Hematopoietic multipotent progenitor cell (in vitro differentiated cells): ENCODE results near the gene GABARAPL1. TPM values are rescaled to one million over a fixed set of nuclear protein-coding genes. Genes with fewer than 3 reads are reported as not detected.
A peak's percentile ranks its signal among the peaks of the same experiment; 100 is the strongest.
"Not testable (repeated sequence)": the region's sequence is repeated elsewhere in the genome, so short reads cannot be mapped to it uniquely, and the experiment has no call there.

Source experiments
- DNase-seq, 3 donors: peaks; one replicate each; pipeline ENCODE4 v3.0.0-alpha.2; 2011 to 2015; ENCODE audit warnings: low read depth in 2 of 3, low spot score in 2 of 3
- total RNA-seq: library from RNA; depleted of rRNA; stranded (reverse); fragments of >200 nt; gene quantifications from one replicate; pipeline ENCODE4 v1.2.3, GENCODE V29; 2012

The GABARAPL1 gene
- total RNA-seq: 19.9 TPM

DNA sequence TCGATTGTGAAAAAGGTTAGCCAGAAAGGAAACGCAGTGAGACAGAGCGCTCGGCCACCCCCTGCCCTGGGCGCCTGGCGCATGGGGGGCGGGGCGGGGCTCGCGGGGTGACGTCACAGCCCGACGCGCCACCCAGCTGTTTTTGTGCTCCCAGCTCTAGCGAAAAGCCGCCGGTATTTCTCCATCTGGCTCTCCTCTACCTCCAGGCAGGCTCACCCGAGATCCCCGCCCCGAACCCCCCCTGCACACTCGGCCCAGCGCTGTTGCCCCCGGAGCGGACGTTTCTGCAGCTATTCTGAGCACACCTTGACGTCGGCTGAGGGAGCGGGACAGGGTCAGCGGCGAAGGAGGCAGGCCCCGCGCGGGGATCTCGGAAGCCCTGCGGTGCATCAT is at the start of gene GABARAPL1:
TSS of gene GABARAPL1 (plus strand) at position 139 of the 393 bp plus-strand sequence. CDS start at position 392, 253 bp downstream.
- DNase-seq: peak; percentile 72 to 87 (median 82)

DNA sequence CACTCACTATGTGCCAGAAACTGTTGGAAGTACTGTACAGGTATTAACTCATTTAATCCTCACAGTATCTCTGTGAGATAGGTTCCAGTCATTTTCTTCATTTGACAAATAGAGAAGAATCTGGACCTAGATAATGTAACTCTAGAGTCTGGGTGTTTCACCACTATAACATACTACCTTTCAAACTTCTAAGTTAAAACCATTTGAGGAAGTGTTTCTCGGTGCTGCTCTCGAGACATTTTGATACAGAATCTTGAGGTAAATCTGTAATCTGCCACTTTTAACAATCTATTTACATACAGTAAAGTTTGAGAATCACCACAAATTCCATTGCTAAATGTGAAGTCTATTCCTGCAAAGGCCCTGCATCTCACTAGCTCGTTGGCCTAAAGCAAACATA is 49.6 kb upstream of the GABARAPL1 start:
- DNase-seq: no peak

DNA sequence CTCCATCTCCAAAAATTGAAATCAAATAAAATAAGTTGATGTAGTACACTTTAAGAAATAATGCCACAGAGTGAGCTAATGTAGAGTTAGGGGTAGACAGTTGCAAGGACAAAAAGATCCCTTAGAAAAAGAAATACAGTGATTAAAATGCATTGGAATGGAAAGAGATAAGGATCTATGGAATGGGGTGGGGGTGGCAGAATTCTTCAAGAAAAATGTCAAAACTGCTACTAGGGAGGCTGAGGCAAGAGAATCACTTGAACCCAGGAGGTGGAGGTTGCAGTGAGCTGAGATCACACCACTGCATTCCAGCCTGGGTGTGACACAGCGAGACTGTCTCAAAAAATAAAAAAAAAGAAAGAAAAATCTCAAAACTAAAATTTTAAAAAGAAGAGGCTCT is 47.3 kb upstream of the GABARAPL1 start:
- no peak for DNase-seq

DNA sequence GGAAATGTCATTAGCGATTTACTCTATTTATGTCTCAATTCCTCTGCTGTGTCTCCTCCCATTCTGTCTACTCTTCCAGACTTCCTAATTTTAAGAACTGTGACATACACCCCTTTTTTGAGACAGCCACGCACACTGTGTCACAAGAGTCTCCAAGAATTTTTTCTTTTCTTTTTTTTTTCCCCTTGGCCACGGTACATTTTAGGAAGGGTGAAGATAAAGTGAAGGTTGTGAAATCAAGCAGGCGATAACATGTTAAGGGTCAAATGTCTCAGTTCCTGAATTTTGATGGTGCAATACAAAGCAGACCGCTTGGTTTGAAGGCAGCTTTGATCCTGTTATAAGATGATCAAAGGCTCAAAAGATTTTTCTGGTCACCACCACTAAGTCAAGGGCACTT is 45.1 kb upstream of the GABARAPL1 start:
- DNase-seq: no peak

DNA sequence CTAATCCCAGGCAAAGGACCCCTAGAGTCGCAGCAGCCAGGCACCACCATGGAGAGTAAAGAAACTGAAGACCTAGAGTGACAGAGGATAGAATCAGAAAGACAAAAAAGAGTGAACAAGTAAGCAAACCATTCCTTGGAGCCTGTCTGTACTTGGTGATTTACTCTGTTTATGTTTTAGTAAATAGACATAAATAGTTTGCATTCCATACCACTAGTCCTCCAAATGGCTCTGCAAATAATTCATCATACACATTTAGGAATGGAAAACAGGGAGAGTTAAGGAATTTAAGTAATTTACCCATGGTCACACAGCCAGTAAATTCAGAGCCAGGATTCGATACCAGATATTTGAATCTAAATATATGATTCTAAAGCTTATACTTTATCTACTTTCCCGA is 43.6 kb upstream of the GABARAPL1 start:
- no peak for DNase-seq

DNA sequence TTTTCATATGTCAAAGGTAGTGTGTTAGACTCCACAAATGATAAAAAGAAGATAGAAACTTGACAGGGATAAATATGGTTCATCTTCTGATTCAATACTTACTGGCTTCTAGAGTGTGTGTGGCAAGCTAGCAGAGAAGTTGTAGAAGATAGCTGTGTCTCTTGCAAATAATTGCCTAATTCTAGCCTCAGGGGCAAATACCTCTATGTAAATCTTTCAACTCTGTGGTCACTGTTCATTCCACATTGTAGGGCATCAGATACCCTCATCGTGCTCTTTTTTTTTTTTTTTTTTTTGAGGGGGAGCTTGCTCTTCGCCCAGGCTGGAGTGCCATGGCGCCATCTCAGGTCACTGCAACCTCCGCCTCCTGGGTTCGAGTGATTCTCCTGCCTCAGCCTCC is 42.5 kb upstream of the GABARAPL1 start:
- no peak for DNase-seq

DNA sequence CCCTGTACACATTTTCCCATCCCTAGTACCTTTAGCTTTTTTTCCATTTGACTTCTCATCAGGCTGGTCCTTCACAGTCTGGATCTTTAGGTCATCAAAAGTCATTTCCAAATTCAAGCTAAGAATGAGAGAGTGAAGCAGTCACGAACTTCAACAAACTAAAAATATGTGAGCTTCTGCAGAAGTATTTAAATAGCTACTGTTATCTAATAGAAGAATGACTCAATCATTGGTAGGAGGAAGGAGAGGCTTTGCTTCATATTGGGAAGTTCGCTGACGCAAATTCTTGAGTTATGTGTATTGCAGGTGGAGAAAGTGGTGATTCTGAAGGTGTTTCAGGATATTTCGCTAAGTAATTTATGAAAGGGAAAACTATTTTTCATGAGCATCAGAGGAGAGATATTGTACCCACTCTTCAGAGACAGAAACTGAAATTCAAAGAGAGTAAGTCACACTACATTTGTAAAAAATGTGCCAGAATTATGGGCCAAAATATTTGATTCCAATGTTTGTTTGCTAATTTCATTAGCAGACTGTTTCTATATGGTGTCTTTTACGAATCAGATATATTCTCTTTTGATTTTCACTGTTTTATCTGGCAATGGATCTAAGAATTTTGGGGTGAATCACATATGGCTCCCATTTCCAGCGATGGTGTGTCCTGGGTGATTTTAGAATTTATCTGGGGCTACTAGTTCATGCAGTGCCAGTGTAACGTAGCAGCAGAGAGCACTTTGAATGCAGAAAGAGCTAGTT is 40.5 kb upstream of the GABARAPL1 start, which contains the start of gene OLR1:
TSS of gene OLR1 (minus strand) at position 160 of the 756 bp plus-strand sequence. CDS start at position 105, 55 bp downstream.
- DNase-seq: no peak

DNA sequence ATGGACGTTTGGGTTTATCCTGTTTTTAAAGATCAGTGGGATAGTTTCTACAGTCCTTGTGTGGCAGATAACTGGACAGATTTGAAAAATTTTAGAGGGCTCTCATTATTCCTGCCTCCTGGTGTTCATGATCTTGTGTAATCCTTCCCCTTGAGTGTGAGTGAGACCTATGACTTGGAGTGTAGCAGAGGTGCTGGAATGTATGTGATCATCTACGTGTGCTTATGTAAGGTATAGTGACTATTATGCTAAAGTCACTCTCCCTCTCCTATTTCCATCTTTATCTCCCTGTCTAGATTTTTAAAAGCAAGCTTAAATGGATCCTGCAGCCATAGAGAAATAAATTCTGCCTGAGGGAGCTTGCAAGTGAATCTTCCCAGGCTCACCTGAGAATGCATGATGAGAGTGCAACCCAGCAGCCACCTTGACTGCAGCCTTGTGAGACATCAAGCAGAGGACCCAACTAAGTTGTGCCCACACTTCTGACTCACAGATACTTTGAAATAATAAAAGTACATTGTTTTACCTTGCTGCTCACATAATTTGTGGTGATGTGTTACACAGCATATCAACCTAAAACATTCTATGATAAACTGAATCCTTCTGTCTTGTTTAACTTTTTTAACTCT is 37.6 kb upstream of the GABARAPL1 start:
- no peak for DNase-seq

DNA sequence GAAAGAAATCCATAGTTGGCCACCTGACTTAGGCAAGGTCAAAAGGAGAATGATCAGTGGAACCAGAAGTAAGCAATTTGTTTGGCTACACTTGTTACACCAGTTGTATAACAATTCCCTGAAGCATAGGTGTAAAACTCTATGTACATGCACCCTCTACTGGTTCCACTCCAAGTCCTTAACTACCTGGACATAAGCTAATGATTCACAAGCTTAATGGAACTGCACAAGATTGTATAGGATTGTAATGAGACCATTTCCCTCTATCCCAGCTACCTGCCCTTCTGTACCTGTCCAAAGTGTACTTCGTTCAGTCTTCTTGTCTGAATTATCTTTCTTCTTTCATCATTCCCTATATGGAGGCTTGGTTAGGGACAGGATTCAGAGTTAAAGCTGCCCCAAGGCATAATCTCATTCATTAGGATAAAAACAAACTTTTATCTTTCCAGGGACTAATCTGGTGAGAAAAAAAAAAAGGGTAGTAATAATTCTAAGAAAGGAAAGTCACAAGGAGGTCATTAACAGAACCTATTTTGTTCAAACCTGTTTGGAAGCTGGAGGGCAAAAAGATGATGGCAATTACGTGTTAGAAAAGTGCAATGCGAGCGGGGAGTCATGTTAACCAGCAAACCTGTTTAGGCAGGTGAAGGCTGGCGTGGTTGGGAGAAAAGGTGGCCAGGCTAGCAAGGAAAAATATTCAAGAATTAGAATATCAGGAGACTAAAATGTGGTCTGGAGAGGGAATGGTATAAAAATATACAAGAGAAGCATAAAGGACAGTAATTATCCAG is 36.6 kb upstream of the GABARAPL1 start:
- no peak for DNase-seq

DNA sequence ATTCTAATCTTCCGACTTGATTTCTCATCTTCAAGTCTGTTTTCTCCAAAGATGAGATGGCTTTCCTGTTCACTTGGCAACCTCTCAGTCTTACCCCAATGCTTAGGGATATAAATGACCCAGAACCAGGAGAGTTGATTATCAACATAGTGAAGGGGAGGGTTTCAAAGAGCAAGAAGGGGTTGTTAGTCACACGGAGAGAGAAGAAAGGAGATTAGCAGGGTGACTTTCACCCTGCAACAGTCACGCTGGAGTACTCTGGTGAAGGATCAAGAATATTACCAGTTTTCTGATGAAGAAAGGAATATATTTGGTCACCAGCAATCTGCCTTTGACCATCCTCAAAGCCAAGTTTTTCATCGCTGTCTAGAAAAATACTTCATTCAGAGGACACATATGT is 33.9 kb upstream of the GABARAPL1 start, which contains the start of gene TMEM52B:
TSS of gene TMEM52B (plus strand) at position 212 of the 400 bp plus-strand sequence. CDS start 543 bp downstream, outside the sequence.
- no peak for DNase-seq

DNA sequence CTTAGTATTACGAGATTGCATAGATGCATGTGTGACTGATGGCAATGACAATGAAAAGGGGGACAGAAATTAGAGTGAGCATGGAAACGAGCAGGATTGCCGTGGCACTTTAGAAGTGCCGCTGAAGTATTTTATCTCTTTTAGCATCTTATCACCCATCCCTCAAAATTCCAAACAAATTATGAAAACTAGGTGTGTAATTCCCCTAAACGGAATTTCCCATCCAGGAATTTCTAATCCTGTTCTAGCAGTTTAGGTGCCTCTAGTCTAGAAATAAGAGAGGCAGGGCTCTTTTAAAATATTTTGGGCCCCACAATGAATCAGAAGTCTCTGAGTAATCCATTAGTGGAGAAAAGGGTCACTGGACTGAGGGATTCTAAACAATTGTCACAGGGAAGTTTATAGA is 32.9 kb upstream of the GABARAPL1 start:
- DNase-seq: no peak

DNA sequence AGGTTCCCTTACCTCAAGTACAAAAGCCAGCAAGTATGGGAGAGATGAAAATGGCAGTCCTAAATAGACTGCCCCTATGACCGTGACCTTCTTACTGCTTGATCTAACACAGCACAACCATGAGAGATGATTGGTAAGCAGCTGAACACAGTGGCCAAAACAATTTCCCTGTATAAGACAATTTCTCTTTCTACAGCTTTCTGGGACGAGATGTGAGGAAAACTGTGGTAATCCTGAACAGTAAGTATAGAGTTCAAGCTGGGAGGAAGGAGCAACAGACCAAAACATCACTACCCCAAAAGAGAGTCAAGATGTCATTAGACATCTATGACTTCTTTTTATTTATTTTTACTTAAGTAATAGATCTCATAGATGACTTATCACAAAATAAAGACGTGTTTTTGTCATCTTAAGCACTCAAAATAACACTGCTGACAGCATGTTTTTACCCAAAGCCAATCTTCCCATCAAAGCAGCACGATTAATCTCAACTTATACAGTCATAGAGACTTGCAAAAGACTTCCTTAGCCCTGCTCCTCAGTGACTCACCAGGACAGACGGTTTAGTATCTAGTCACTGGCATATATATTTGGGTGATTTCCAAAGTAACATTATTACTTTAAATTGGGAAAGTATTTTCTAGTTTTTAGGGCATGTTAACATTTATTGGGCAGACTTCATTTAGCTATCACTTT is 30.2 kb upstream of the GABARAPL1 start:
- DNase-seq: no peak

DNA sequence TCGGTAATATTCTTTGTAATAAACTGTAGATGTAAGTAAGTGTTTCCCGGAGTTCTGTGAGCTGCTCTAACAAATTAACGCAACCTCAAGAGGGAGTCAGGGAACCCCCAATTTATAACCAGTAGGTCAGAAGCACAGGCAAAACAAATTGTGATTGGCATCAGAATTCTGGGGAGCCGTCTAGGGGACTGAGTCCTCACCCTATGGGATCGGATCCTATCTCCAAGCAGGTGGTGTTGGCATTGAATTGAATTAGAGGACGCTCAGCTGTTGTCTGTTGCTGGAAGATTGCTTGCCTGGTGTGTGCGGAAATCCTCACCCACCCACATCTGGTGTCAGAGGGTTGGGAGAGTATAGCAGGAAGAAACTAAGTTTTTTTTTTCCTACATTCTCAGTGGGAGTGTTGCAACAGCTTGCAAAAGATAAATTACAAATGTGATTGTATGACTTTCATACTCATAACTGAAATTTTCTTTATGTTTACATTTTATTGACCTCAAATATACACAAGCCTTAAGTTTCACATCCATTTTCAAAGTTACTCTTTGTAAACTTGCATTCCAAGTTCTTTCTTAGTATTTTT is 28.3 kb upstream of the GABARAPL1 start:
- DNase-seq: no peak

DNA sequence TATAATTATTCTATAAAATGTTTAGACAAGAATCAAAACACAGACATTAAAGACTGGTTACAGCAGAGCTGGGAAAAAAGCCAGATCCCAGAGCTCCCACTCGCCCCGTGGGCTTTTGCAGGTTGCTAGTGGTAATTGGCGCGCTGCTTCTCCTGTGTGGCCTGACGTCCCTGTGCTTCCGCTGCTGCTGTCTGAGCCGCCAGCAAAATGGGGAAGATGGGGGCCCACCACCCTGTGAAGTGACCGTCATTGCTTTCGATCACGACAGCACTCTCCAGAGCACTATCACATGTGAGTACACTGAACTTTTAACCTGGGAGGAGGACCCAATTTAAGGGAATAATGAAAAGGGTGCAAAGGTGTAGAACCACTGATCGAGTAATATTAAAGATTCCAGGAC is 26.4 kb upstream of the GABARAPL1 start:
- peak in 2 of 3 donors; percentile 29 to 59 for DNase-seq

DNA sequence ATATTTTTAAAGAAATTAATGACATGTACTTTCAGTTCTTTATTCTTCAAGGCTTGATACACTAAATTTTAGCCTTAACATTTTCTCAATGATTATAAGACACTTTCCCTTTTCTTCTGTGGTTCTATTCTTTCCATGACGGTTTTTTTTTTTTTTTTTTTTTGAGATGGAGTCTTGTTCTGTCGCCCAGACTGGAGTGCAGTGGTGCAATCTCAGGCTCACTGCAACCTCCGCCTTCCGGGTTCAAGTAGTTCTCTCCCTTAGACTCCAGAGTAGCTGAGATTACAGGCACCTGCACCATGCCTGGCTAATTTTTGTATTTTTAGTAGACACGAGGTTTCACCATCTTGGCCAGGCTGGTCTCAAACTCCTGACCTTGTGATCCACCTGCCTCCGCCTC is 25.7 kb upstream of the GABARAPL1 start:
- DNase-seq: not testable (repeated sequence)

DNA sequence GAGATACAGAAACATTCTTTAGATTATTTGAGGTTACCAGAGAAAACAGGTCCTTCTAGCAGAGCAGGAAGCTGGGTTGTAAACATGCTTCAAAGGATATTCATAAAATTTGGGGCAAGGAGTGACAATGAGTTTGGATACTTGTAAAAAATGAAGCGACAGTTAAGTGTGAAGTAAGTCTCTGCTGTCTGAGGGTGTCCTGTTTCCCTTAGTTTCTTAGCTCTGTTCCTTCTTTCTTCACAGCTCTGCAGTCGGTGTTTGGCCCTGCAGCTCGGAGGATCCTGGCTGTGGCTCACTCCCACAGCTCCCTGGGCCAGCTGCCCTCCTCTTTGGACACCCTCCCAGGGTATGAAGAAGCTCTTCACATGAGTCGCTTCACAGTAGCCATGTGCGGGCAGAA is 23.0 kb upstream of the GABARAPL1 start:
- no peak for DNase-seq

DNA sequence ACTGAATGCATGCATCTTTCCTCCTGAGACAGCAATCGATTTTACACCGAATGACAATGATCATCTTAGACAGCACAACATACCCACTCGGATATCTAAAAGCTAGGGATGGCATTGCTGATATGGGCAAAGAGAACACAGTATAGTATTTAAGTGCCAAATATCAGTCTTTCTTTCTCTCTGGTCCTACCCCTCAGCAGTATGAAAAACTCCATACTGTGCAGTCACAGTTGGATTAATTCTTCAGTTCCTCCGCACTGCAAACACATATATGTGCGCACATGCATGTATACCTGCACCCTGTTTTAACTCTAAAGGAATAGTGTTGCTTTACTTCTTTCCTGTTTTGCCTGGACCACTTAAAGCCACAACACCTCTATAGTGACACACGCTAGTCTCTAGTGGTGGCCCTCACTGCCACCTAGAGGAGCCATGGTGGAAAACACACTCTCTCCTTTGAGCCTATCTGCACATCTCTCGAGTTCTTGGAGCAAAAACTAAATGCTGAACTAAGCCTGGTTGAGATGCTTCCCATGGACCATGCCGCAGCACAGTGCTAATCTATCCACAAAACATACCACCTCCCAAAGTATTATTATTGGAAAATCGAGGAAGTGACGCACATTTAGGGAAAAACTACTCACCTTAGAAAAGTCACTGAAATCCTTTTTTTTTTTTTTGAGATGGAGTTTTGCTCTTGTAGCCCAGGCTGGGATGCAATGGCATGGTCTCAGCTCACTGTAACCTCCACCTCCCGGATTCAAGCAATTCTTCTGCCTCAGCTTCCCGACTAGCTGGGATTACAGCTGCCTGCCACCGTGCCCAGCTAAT is 21.9 kb upstream of the GABARAPL1 start:
- peak; percentile 17 to 81 (median 58) for DNase-seq

DNA sequence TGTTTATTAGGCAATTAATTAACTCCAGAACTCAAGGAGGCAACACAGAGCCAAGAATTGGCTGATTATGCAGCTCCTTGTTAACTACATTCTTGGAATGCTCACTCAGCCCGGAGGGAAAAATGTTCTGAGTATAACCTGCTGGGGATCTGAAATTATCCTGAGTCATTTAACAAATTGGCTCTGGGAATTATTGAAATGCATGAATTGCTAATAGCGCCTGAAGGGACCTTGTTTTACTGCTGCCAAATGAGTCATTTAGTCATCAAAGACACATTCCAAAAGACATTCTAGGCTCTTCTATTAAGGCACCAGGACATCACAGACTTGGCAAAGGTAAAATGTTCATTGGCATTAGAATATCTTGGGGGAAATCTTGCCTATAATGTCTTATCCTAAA is 20.8 kb upstream of the GABARAPL1 start:
- no peak for DNase-seq

DNA sequence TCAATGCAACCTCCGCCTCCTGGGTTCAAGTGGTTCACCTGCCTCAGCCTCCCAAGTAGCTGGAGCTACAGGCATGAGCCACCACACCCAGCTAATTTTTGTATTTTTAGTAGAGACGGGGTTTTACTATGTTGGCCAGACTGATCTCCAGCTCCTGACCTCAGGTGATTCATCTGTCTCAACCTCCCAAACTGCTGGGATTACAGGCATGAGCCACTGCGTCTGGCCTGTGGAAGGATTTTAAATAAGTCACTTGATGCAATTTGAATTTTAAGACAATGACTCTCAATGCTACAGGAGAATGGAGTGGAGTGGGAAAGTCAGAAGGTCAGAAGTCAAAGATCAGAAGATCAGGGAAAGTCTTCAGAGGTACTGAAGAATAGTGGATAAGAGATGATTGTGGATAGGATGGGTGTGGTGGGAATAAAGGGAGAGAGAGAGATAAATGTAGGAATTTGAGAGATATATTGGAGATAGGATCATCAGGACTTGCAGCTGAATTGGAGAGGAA is 18.5 kb upstream of the GABARAPL1 start:
- no peak for DNase-seq
